Left ventricle myocardium inferior (tissue), 1 donor: ENCODE data around the gene IL17REL. TPM values are rescaled to one million over a fixed set of nuclear protein-coding genes. Genes with fewer than 3 reads are reported as not detected.

Source experiments
- DNase-seq: peaks from one replicate; pipeline ENCODE4 v3.0.0-alpha.2; 2020
- H3K27ac ChIP-seq: fragments of 200-600 bp; replicated peaks from 2 replicates; pipeline ENCODE4 v1.8.0; 2021
- H3K27me3 ChIP-seq: fragments of 200-600 bp; 2 replicates; pipeline ENCODE4 v1.8.0; 2021; ENCODE audit warnings: low read depth
- H3K36me3 ChIP-seq: fragments of 200-600 bp; 2 replicates; pipeline ENCODE4 v1.8.0; 2021
- H3K4me1 ChIP-seq: fragments of 200-600 bp; 2 replicates; pipeline ENCODE4 v1.8.0; 2021
- H3K4me3 ChIP-seq: fragments of 200-600 bp; 2 replicates; pipeline ENCODE4 v1.8.0; 2021; ENCODE audit warnings: mild to moderate bottlenecking, moderate library complexity
- H3K9me3 ChIP-seq: fragments of 200-600 bp; replicated peaks from 2 replicates; pipeline ENCODE4 v1.8.0; 2021
- CTCF ChIP-seq: fragments of 200-600 bp; IDR thresholded peaks from 2 replicates; pipeline ENCODE4 v1.8.0; 2021; ENCODE audit warnings: antibody characterized with exemption, mild to moderate bottlenecking, borderline replicate concordance
- intact Hi-C: fragments of 100-400 bp; cut with micrococcal nuclease; formaldehyde crosslinking; loops from one replicate; pipeline ENCODE4 v1.11.0; 2022
- total RNA-seq: library from RNA; stranded (reverse); fragmentation: NEBNext Ultra II Directional; extraction: Animal tissue kit (Norgen Biotek cat#: 25700); gene quantifications from one replicate; pipeline ENCODE4 v1.2.1, GENCODE V29; 2021
- donor health status: DM: no; HTN: yes; CAD: no; lungs with severe emphysema.

Gene IL17REL
- total RNA-seq, 1 donor from 2014 or later: not detected

- no peak for DNase-seq
- H3K4me1 ChIP-seq: peaks cover 11% of the 10 kb centered on the region
- H3K27me3 ChIP-seq: peaks cover 22% of the 10 kb centered on the region
- H3K9me3 ChIP-seq: peaks cover 14% of the 10 kb centered on the region
- no peak overlapping the region for H3K4me3 ChIP-seq
- intact Hi-C loops: loop anchor here (10.0 kb wide), 1 partner anchor 71 kb away; no protein-coding TSS in a partner anchor
- TF ChIP-seq CTCF: no peak
- H3K27ac ChIP-seq: no peak overlapping the region
- no peaks in the 10 kb centered on the region for H3K36me3 ChIP-seq
Measured at GRCh38 chr22:49996119-49996517, 16.4 kb downstream of the IL17REL start.

- intact Hi-C loops: loop anchor here (10.0 kb wide), 1 partner anchor 71 kb away; no protein-coding TSS in a partner anchor
- TF ChIP-seq CTCF: no peak
- H3K36me3 ChIP-seq: no peaks in the 10 kb centered on the region
- no peak for DNase-seq
- H3K4me1 ChIP-seq: peaks cover 11% of the 10 kb centered on the region
- H3K27ac ChIP-seq: no peak overlapping the region
- H3K27me3 ChIP-seq: peaks cover 17% of the 10 kb centered on the region
- no peak overlapping the region for H3K4me3 ChIP-seq
- H3K9me3 ChIP-seq: peaks cover 20% of the 10 kb centered on the region
Measured at GRCh38 chr22:49995361-49996118, 17.0 kb downstream of the IL17REL start.

GRCh38 chr22:49995041-49995360, 17.6 kb downstream of the IL17REL start:
- no peak for TF ChIP-seq CTCF
- H3K9me3 ChIP-seq: peaks cover 25% of the 10 kb centered on the region
- intact Hi-C loops: loop anchor here (10.0 kb wide), 1 partner anchor 70 kb away; no protein-coding TSS in a partner anchor

GRCh38 chr22:49994361-49995040, 18.1 kb downstream of the IL17REL start:
- no peak for TF ChIP-seq CTCF
- Histone ChIP-seq H3K4me1 (peaks cover 11% of the 10 kb centered on the region), H3K36me3 (no peaks in the 10 kb centered on the region), H3K9me3 (peaks cover 28% of the 10 kb centered on the region), H3K27ac (no peak overlapping the region), H3K4me3 (no peak overlapping the region), H3K27me3 (peaks cover 8% of the 10 kb centered on the region)
- DNase-seq: no peak
- intact Hi-C loops: loop anchor here (10.0 kb wide), 1 partner anchor 70 kb away; no protein-coding TSS in a partner anchor

More at GRCh38 chr22:49995041-49995360, 17.6 kb downstream of the IL17REL start:
- Histone ChIP-seq H3K4me3 (no peak overlapping the region), H3K27me3 (peaks cover 12% of the 10 kb centered on the region), H3K27ac (no peak overlapping the region), H3K36me3 (no peaks in the 10 kb centered on the region), H3K4me1 (peaks cover 11% of the 10 kb centered on the region)
- DNase-seq: no peak

GRCh38 chr22:49993649-49994360, 18.8 kb downstream of the IL17REL start:
- H3K4me1 ChIP-seq: peaks cover 7% of the 10 kb centered on the region
- peak; percentile 0 for TF ChIP-seq CTCF
- DNase-seq: no peak
- H3K36me3 ChIP-seq: no peaks in the 10 kb centered on the region
- H3K27me3 ChIP-seq: peaks cover 3% of the 10 kb centered on the region
- intact Hi-C loops: loop anchor here (10.0 kb wide), 1 partner anchor 69 kb away; no protein-coding TSS in a partner anchor
- H3K4me3 ChIP-seq: no peak overlapping the region
- no peak overlapping the region for H3K27ac ChIP-seq
- H3K9me3 ChIP-seq: peaks cover 28% of the 10 kb centered on the region
